ENCODE data around the gene AKAP6. TPM values are rescaled to one million over a fixed set of nuclear protein-coding genes. Genes with fewer than 3 reads are reported as not detected.

AKAP6 gene
- total and polyA plus RNA-seq, 2 of the 8 experiments (the other 6 are each of a cell fraction or from before 2014, with no cell fraction given), result 0.09 to 0.89 TPM

DNA sequence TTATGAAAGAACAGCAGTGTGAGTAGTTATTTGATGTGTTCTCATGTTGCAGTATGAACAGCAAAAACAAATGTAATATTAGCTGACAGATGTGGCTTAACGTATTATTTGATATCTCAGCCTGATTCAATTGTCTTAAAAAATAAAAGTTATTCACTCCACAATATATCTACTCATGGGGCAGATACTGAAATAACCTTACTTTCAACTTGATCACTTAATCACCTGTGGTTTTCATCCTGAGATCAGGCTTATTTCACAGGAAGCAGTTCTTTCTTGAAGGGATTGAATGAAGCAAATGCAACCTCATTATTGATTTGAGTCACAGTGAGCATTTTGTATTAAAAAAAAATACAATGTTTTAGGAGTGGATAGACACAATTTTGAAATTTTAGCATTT is 90.3 kb downstream of the AKAP6 start:
- H3K27me3 ChIP-seq (replicated peaks in 1 of 4; ENCODE audit: control insufficient read depth in 3 of 4, extremely low read depth in 1 of 4, insufficient read depth in 3 of 4, low read length in 3 of 4), result no peaks in the 10 kb centered on the region
- 81% methylated on average over 1 of the region's 1 CpG; no CpG with 5 or more reads in 1 of the 2 experiments for WGBS, 2 experiments (ENCODE audit: extremely low coverage in 1 of 2, insufficient coverage in 1 of 2, insufficient read length in 1 of 2, insufficient replicate concordance in 2 of 2, low coverage in 1 of 2, low lambda C conversion rate in 2 of 2, missing lambda C conversion rate in 1 of 2)
- no peak overlapping the region for H4K5ac ChIP-seq (ENCODE audit: insufficient read length, low read depth, low read length)
- H3K36me3 ChIP-seq (ENCODE audit: control insufficient read depth in 2 of 4, insufficient read depth in 4 of 4, low read length in 3 of 4), result no peaks in the 10 kb centered on the region; a peak in 1 of 8 replicates
- DNase-seq (ENCODE audit: low read depth in 1 of 2, low spot score in 2 of 2) (no peak), FAIRE-seq (no peak)
- H2BK20ac ChIP-seq (ENCODE audit: low read length), result no peak overlapping the region
- no peak overlapping the region for H3K14ac ChIP-seq (ENCODE audit: insufficient read length)
- no peak overlapping the region for H2BK5ac ChIP-seq (ENCODE audit: low read depth, low read length)
- H2BK120ac ChIP-seq (replicated peaks; ENCODE audit: low read depth, low read length), result no peak overlapping the region
- H3K4ac ChIP-seq (replicated peaks; ENCODE audit: insufficient read length, low read depth, low read length), result no peak overlapping the region
- no peaks in the 10 kb centered on the region for H3K79me2 ChIP-seq (ENCODE audit: control insufficient read depth in 1 of 2, insufficient read depth in 2 of 2, low read length in 2 of 2)
- no peak overlapping the region for H4K8ac ChIP-seq (ENCODE audit: extremely low read depth, insufficient read depth, low read length)
- TF ChIP-seq POU5F1 (IDR thresholded peaks at IDR 0.05; ENCODE audit: low read depth, low read length) (no peak), JUN (IDR thresholded peaks at IDR 0.05; ENCODE audit: low read depth, low read length) (no peak), MAFK (IDR thresholded peaks at IDR 0.05; ENCODE audit: low read depth, low read length) (no peak), CBX8 (IDR thresholded peaks at IDR 0.05; ENCODE audit: borderline replicate concordance, low read depth, low read length) (no peak), PHF8 (conservative IDR thresholded peaks at IDR 0.05; ENCODE audit: low read depth, low read length) (no peak), SP1 (IDR thresholded peaks at IDR 0.05; ENCODE audit: low read depth, low read length) (no peak)
- TF ChIP-seq, protein P1, sequence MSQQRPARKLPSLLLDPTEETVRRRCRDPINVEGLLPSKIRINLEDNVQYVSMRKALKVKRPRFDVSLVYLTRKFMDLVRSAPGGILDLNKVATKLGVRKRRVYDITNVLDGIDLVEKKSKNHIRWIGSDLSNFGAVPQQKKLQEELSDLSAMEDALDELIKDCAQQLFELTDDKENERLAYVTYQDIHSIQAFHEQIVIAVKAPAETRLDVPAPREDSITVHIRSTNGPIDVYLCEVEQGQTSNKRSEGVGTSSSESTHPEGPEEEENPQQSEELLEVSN (IDR thresholded peaks at IDR 0.05), result no peak
- TF ChIP-seq, protein P2, sequence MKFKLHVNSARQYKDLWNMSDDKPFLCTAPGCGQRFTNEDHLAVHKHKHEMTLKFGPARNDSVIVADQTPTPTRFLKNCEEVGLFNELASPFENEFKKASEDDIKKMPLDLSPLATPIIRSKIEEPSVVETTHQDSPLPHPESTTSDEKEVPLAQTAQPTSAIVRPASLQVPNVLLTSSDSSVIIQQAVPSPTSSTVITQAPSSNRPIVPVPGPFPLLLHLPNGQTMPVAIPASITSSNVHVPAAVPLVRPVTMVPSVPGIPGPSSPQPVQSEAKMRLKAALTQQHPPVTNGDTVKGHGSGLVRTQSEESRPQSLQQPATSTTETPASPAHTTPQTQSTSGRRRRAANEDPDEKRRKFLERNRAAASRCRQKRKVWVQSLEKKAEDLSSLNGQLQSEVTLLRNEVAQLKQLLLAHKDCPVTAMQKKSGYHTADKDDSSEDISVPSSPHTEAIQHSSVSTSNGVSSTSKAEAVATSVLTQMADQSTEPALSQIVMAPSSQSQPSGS (IDR thresholded peaks at IDR 0.05; ENCODE audit: low read length), result no peak
- H2AFZ ChIP-seq (ENCODE audit: low read length), result no peak overlapping the region
- no peak overlapping the region for H3K18ac ChIP-seq (ENCODE audit: extremely low read depth, low read length)
- no peak overlapping the region for H3K27ac ChIP-seq (ENCODE audit: low read depth, low read length)
- H4K20me1 ChIP-seq (replicated peaks in 1 of 2; ENCODE audit: control insufficient read depth in 1 of 2, insufficient read depth in 2 of 2, low read length in 2 of 2), result no peaks in the 10 kb centered on the region
- CTCF ChIA-PET (ENCODE audit: partially characterized antibody), result interaction anchor here (0.8 to 2.3 kb wide), 3 partner anchors 9 to 165 kb away, joined by 3 to 7 read pairs (median 3); no protein-coding TSS in a partner anchor
- no peak overlapping the region for H3K4me2 ChIP-seq (ENCODE audit: insufficient read depth in 1 of 2, low read depth in 2 of 2, low read length in 2 of 2)
- no peak overlapping the region for H4K91ac ChIP-seq (replicated peaks; ENCODE audit: insufficient read length, low read length)
- no peak overlapping the region for H2BK12ac ChIP-seq (ENCODE audit: low read depth, low read length)
- H3K79me1 ChIP-seq (ENCODE audit: low read depth, low read length), result no peaks in the 10 kb centered on the region
- peaks cover 8 to 11% of the 10 kb centered on the region in 2 experiments; a peak in 2 of 4 replicates for H3K9me3 ChIP-seq (ENCODE audit: insufficient read depth in 2 of 2, low read depth in 1 of 2, low read length in 1 of 2)
- no peak overlapping the region for H3K9ac ChIP-seq (replicated peaks in 1 of 4; ENCODE audit: extremely low read depth in 1 of 4, low read depth in 3 of 4, low read length in 3 of 4)
- H3K4me3 ChIP-seq (ENCODE audit: extremely low read depth in 1 of 4, insufficient read depth in 2 of 4, low read depth in 3 of 4, low read length in 4 of 4), result no peak overlapping the region
- no peak overlapping the region for H3K23ac ChIP-seq (ENCODE audit: insufficient read length)
- H2BK15ac ChIP-seq (ENCODE audit: low read length), result no peak overlapping the region
- H3K4me1 ChIP-seq (replicated peaks in 1 of 4; ENCODE audit: control insufficient read depth in 3 of 4, insufficient read depth in 4 of 4, low read length in 3 of 4), result no peaks in the 10 kb centered on the region; a peak in 1 of 7 replicates
- no peak overlapping the region for H2AK5ac ChIP-seq (ENCODE audit: low read depth, low read length)
- H3K23me2 ChIP-seq (ENCODE audit: low read depth, low read length), result no peaks in the 10 kb centered on the region
- H3K56ac ChIP-seq (replicated peaks; ENCODE audit: insufficient read length, low read depth, low read length), result no peak overlapping the region
- POLR2A ChIA-PET (ENCODE audit: partially characterized antibody), result no interaction called here
